Subcutaneous abdominal adipose tissue (tissue), 5 donors: ENCODE measurements around the gene FAM131B.

Experiments used
- H3K27ac ChIP-seq: one replicate; pipeline ENCODE4 v1.7.0; 2013; ENCODE audit warnings: low read depth, mild to moderate bottlenecking, inconsistent platforms, low read length, moderate library complexity
- H3K27me3 ChIP-seq, 5 donors: one replicate each; pipeline ENCODE4 v1.7.0; 2013; ENCODE audit warnings: low read length in 5 of 5, inconsistent platforms in 1 of 5; ENCODE audit not compliant: control insufficient read depth in 5 of 5, insufficient read depth in 4 of 5
- H3K36me3 ChIP-seq, 5 donors: one replicate each; pipeline ENCODE4 v1.7.0; 2013; ENCODE audit warnings: low read length in 5 of 5; ENCODE audit not compliant: control insufficient read depth in 5 of 5, insufficient read depth in 5 of 5
- H3K4me1 ChIP-seq, 5 donors: one replicate each; pipeline ENCODE4 v1.7.0; 2013; ENCODE audit warnings: low read length in 5 of 5, mild to moderate bottlenecking in 3 of 5, moderate library complexity in 1 of 5; ENCODE audit not compliant: control insufficient read depth in 5 of 5, insufficient read depth in 5 of 5
- H3K4me3 ChIP-seq, 5 donors: one replicate each; pipeline ENCODE4 v1.7.0; 2013; ENCODE audit warnings: low read length in 5 of 5, low read depth in 1 of 5
- H3K9ac ChIP-seq, 5 donors: one replicate each; pipeline ENCODE4 v1.7.0; 2013; ENCODE audit warnings: low read length in 5 of 5, mild to moderate bottlenecking in 4 of 5, moderate library complexity in 3 of 5
- H3K9me3 ChIP-seq, 5 donors: one replicate each; pipeline ENCODE4 v1.7.0; 2013; ENCODE audit warnings: low read length in 5 of 5; ENCODE audit not compliant: control insufficient read depth in 5 of 5
- donor health status: healthy.
- donor health status: healthy.
- donor health status: healthy.
- donor health status: healthy.
- donor health status: healthy.

The FAM131B gene

GRCh38 chr7:143389316-143390103 lies 27.0 kb upstream of the FAM131B start:
- H3K9me3 ChIP-seq: no peaks in the 10 kb centered on the region
- peaks cover 18 to 91% (median 59%) of the 10 kb centered on the region in 5 donors for H3K4me1 ChIP-seq
- H3K4me3 ChIP-seq: no peak overlapping the region
- H3K36me3 ChIP-seq: peaks cover 0 to 59% (median 44%) of the 10 kb centered on the region in 5 donors
- peak overlapping the region; percentile 96 for H3K27ac ChIP-seq
- H3K9ac ChIP-seq: no peak overlapping the region
- no peaks in the 10 kb centered on the region for H3K27me3 ChIP-seq

GRCh38 chr7:143388491-143389101 lies 26.1 kb upstream of the FAM131B start:
- H3K36me3 ChIP-seq: peaks cover 0 to 60% (median 44%) of the 10 kb centered on the region in 5 donors
- no peak overlapping the region for H3K4me3 ChIP-seq
- H3K4me1 ChIP-seq: peaks cover 23 to 94% (median 65%) of the 10 kb centered on the region in 5 donors
- no peaks in the 10 kb centered on the region for H3K9me3 ChIP-seq
- H3K27me3 ChIP-seq: no peaks in the 10 kb centered on the region
- no peak overlapping the region for H3K27ac ChIP-seq
- no peak overlapping the region for H3K9ac ChIP-seq

GRCh38 chr7:143388051-143388450 lies 25.5 kb upstream of the FAM131B start:
- Histone ChIP-seq H3K27me3 (no peaks in the 10 kb centered on the region), H3K4me1 (peaks cover 23 to 94% (median 65%) of the 10 kb centered on the region in 5 donors), H3K27ac (no peak overlapping the region), H3K36me3 (peaks cover 0 to 62% (median 44%) of the 10 kb centered on the region in 5 donors), H3K9ac (no peak overlapping the region), H3K4me3 (no peak overlapping the region), H3K9me3 (no peaks in the 10 kb centered on the region)

GRCh38 chr7:143387156-143387975 lies 24.9 kb upstream of the FAM131B start:
- Histone ChIP-seq H3K9ac (no peak overlapping the region), H3K4me3 (no peak overlapping the region), H3K9me3 (no peaks in the 10 kb centered on the region), H3K36me3 (peaks cover 0 to 69% (median 44%) of the 10 kb centered on the region in 5 donors), H3K27ac (no peak overlapping the region), H3K27me3 (no peaks in the 10 kb centered on the region), H3K4me1 (peaks cover 19 to 94% (median 65%) of the 10 kb centered on the region in 5 donors)

- H3K27ac ChIP-seq: no peak overlapping the region
- H3K4me1 ChIP-seq: peaks cover 10 to 88% (median 61%) of the 10 kb centered on the region in 5 donors
- peak overlapping the region; percentile 3 to 51 (median 34) for H3K4me3 ChIP-seq
- H3K9me3 ChIP-seq: no peaks in the 10 kb centered on the region
- H3K27me3 ChIP-seq: no peaks in the 10 kb centered on the region
- H3K36me3 ChIP-seq: peaks cover 0 to 61% (median 38%) of the 10 kb centered on the region in 5 donors
- no peak overlapping the region for H3K9ac ChIP-seq
Measured at GRCh38 chr7:143385891-143386781, 23.6 kb upstream of the FAM131B start.

GRCh38 chr7:143384661-143385631 lies 22.4 kb upstream of the FAM131B start:
- H3K4me3 ChIP-seq: peak overlapping the region; percentile 4 to 88 (median 34)
- peak overlapping the region; percentile 35 for H3K27ac ChIP-seq
- H3K9me3 ChIP-seq: no peaks in the 10 kb centered on the region
- H3K27me3 ChIP-seq: no peaks in the 10 kb centered on the region
- H3K9ac ChIP-seq: peak overlapping the region in 2 of 5 donors; percentile 16 to 25
- H3K36me3 ChIP-seq: peaks cover 0 to 51% (median 28%) of the 10 kb centered on the region in 5 donors
- H3K4me1 ChIP-seq: peaks cover 9 to 77% (median 55%) of the 10 kb centered on the region in 5 donors

GRCh38 chr7:143384148-143384547 lies 21.6 kb upstream of the FAM131B start:
- Histone ChIP-seq H3K4me3 (peak overlapping the region in 4 of 5 donors; percentile 28 to 88 (median 60)), H3K27ac (peak overlapping the region; percentile 35), H3K9me3 (no peaks in the 10 kb centered on the region), H3K36me3 (peaks cover 0 to 43% (median 20%) of the 10 kb centered on the region in 5 donors), H3K4me1 (peaks cover 9 to 77% (median 63%) of the 10 kb centered on the region in 5 donors), H3K27me3 (no peaks in the 10 kb centered on the region), H3K9ac (peak overlapping the region in 1 of 5 donors; percentile 5)

GRCh38 chr7:143383642-143383957 lies 21.1 kb upstream of the FAM131B start:
- Histone ChIP-seq H3K4me1 (peaks cover 9 to 76% (median 65%) of the 10 kb centered on the region in 5 donors), H3K36me3 (peaks cover 0 to 37% (median 15%) of the 10 kb centered on the region in 5 donors), H3K9me3 (no peaks in the 10 kb centered on the region), H3K27me3 (no peaks in the 10 kb centered on the region), H3K4me3 (peak overlapping the region; percentile 12 to 88 (median 36)), H3K27ac (peak overlapping the region; percentile 35), H3K9ac (no peak overlapping the region)
